ENCODE measurements around the gene DYNC1H1.
A peak's percentile ranks its signal among the peaks of the same experiment; 100 is the strongest.

DYNC1H1 gene

DNA sequence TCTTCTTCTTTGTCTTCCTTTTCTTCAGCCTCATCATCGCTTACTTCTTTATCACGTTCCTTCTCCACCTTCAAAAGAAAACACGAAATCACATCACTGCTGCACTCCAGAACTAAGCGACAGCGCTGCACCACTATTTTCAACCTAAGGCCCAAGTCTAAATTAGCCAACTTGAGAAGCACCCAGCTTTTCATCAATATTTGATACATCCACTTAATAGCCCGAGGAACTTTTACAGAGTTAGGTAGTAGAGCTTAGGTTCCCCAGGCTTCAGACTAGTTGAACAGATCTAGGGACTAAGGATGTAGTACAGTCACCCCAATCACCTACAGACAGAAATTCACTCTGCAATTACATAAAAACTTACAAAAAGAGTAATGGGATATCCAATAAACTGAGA, 120.6 kb downstream of the DYNC1H1 start:
- H3K9me2 ChIP-seq (replicated peaks; ENCODE audit: control insufficient read depth, low read length): no peaks in the 10 kb centered on the region
- H3K36me3 ChIP-seq (ENCODE audit: control insufficient read depth, low read length): peaks cover 67% of the 10 kb centered on the region
- no peak overlapping the region; the same call in 1 of the 2 replicates for H3K27ac ChIP-seq (ENCODE audit: low read depth, low read length)
- H3K27me3 ChIP-seq (ENCODE audit: control insufficient read depth, low read length): no peaks in the 10 kb centered on the region
- H3K4me2 ChIP-seq (ENCODE audit: low read length): peak overlapping the region; percentile 72
- peak overlapping the region; percentile 75 for H3K4me3 ChIP-seq (ENCODE audit: low read length)
- peaks cover 65% of the 10 kb centered on the region for H3F3A ChIP-seq (ENCODE audit: control insufficient read depth, insufficient read depth)
- H3K9me3 ChIP-seq (ENCODE audit: control insufficient read depth, insufficient read depth, low read length): no peaks in the 10 kb centered on the region
- TF ChIP-seq, protein P1, sequence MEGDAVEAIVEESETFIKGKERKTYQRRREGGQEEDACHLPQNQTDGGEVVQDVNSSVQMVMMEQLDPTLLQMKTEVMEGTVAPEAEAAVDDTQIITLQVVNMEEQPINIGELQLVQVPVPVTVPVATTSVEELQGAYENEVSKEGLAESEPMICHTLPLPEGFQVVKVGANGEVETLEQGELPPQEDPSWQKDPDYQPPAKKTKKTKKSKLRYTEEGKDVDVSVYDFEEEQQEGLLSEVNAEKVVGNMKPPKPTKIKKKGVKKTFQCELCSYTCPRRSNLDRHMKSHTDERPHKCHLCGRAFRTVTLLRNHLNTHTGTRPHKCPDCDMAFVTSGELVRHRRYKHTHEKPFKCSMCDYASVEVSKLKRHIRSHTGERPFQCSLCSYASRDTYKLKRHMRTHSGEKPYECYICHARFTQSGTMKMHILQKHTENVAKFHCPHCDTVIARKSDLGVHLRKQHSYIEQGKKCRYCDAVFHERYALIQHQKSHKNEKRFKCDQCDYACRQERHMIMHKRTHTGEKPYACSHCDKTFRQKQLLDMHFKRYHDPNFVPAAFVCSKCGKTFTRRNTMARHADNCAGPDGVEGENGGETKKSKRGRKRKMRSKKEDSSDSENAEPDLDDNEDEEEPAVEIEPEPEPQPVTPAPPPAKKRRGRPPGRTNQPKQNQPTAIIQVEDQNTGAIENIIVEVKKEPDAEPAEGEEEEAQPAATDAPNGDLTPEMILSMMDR (IDR thresholded peaks at IDR 0.05; ENCODE audit: low read depth, low read length, poor library complexity, severe bottlenecking): no peak
- TF ChIP-seq EZH2phosphoT487 (IDR thresholded peaks at IDR 0.05; ENCODE audit: borderline replicate concordance, low read length): no peak
- H4K20me1 ChIP-seq (ENCODE audit: control insufficient read depth, insufficient read depth, low read depth, low read length): peaks cover 40% of the 10 kb centered on the region
- H3K79me2 ChIP-seq (ENCODE audit: control insufficient read depth, low read length): peaks cover 58% of the 10 kb centered on the region
- peaks cover 49% of the 10 kb centered on the region for H3K4me1 ChIP-seq (ENCODE audit: control insufficient read depth, low read length)

DNA sequence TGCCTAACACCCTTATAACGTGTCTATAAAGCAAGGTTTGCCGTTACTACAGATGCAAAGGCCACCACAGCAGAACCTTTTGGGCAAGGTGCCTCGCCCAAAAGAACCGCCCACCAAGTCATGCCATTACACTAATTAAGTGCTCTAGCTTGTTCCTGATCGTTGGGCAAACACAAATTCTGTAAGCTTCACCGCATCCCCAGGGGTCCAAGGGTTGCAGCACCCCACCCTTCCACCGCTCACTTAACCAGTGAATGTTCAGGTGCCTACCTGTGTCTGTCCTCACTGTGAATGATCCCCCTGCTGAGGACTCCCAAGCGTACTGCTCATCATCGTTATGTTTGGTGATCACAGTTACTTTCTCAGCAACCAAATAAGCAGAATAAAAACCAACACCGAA, 121.1 kb downstream of the DYNC1H1 start:
- peak overlapping the region; percentile 77 for H3K27ac ChIP-seq (ENCODE audit: low read depth, low read length)
- peaks cover 61% of the 10 kb centered on the region for H3F3A ChIP-seq (ENCODE audit: control insufficient read depth, insufficient read depth)
- H3K9me3 ChIP-seq (ENCODE audit: control insufficient read depth, insufficient read depth, low read length): no peaks in the 10 kb centered on the region
- peaks cover 53% of the 10 kb centered on the region for H3K4me1 ChIP-seq (ENCODE audit: control insufficient read depth, low read length)
- H3K9me2 ChIP-seq (replicated peaks; ENCODE audit: control insufficient read depth, low read length): no peaks in the 10 kb centered on the region
- TF ChIP-seq EZH2phosphoT487 (IDR thresholded peaks at IDR 0.05; ENCODE audit: borderline replicate concordance, low read length): no peak
- TF ChIP-seq, protein P1 (IDR thresholded peaks at IDR 0.05; ENCODE audit: low read depth, low read length, poor library complexity, severe bottlenecking): no peak
- peak overlapping the region; percentile 72 for H3K4me2 ChIP-seq (ENCODE audit: low read length)
- peaks cover 62% of the 10 kb centered on the region for H3K36me3 ChIP-seq (ENCODE audit: control insufficient read depth, low read length)
- H3K4me3 ChIP-seq (ENCODE audit: low read length): peak overlapping the region; percentile 75
- no peaks in the 10 kb centered on the region for H3K27me3 ChIP-seq (ENCODE audit: control insufficient read depth, low read length)
- H4K20me1 ChIP-seq (ENCODE audit: control insufficient read depth, insufficient read depth, low read depth, low read length): peaks cover 40% of the 10 kb centered on the region
- H3K79me2 ChIP-seq (ENCODE audit: control insufficient read depth, low read length): peaks cover 58% of the 10 kb centered on the region

DNA sequence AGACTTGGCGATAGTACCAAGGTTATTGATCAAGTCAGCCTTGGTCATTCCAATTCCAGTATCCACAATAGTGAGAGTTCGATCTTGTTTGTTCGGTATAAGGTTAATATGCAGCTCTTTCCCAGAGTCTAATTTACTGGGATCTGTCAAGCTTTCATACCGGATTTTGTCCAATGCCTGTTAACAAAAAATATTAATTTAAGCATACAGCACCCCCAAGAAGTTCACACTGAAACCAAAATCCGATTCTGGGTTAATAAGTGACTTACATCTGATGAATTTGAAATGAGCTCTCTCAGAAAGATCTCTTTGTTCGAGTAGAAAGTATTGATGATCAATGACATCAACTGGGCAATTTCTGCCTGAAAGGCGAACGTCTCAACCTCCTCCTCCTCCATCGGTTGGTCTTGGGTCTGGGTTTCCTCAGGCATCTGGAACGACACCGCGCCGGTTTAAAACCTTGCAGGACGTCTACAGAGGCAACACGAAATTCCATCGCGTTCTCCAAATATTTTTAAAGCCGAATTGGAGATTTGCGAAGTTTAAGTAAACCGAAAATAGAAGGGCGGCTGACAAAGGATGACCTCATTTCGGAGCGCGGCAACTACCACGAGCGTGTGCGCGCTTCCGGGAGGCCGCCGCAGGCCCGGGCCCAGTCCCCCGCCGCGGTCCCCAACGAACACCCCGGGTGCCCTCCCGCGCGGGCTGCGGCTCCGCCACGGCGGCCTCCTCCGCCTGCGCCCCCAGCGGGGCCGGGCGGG, 121.8 kb downstream of the DYNC1H1 start:
- H3K4me3 ChIP-seq (ENCODE audit: low read length): peak overlapping the region; percentile 75
- H3K9me2 ChIP-seq (replicated peaks; ENCODE audit: control insufficient read depth, low read length): no peaks in the 10 kb centered on the region
- no peaks in the 10 kb centered on the region for H3K27me3 ChIP-seq (ENCODE audit: control insufficient read depth, low read length)
- peak overlapping the region; percentile 72 for H3K4me2 ChIP-seq (ENCODE audit: low read length)
- peaks cover 39% of the 10 kb centered on the region for H4K20me1 ChIP-seq (ENCODE audit: control insufficient read depth, insufficient read depth, low read depth, low read length)
- H3K27ac ChIP-seq (ENCODE audit: low read depth, low read length): peak overlapping the region; percentile 77
- TF ChIP-seq, protein P1 (IDR thresholded peaks at IDR 0.05; ENCODE audit: low read depth, low read length, poor library complexity, severe bottlenecking): no peak
- TF ChIP-seq EZH2phosphoT487 (IDR thresholded peaks at IDR 0.05; ENCODE audit: borderline replicate concordance, low read length): no peak
- H3K79me2 ChIP-seq (ENCODE audit: control insufficient read depth, low read length): peaks cover 58% of the 10 kb centered on the region
- H3K9me3 ChIP-seq (ENCODE audit: control insufficient read depth, insufficient read depth, low read length): no peaks in the 10 kb centered on the region
- H3K4me1 ChIP-seq (ENCODE audit: control insufficient read depth, low read length): peaks cover 56% of the 10 kb centered on the region
- peaks cover 55% of the 10 kb centered on the region for H3F3A ChIP-seq (ENCODE audit: control insufficient read depth, insufficient read depth)
- peaks cover 55% of the 10 kb centered on the region for H3K36me3 ChIP-seq (ENCODE audit: control insufficient read depth, low read length)
